H9 (cell line): ENCODE data around the gene SURF1. TPM values are rescaled to one million over a fixed set of nuclear protein-coding genes. Genes with fewer than 3 reads are reported as not detected.

ENCODE experiments used
- DNase-seq: peaks from one replicate; pipeline ENCODE4 v3.0.0-alpha.2; 2017
- H2AFZ ChIP-seq: one replicate; pipeline ENCODE4 v1.6.1; 2013; ENCODE audit warnings: mild to moderate bottlenecking, low read length, control low read depth, moderate library complexity
- H2AK5ac ChIP-seq: 2 replicates; pipeline ENCODE4 v1.6.1; 2013; ENCODE audit warnings: low read length, control low read depth, mixed read lengths; ENCODE audit not compliant: insufficient read length
- H2BK120ac ChIP-seq: one replicate; pipeline ENCODE4 v1.6.1; 2013; ENCODE audit warnings: low read depth, mild to moderate bottlenecking, low read length, control low read depth, inconsistent platforms; ENCODE audit not compliant: poor library complexity, severe bottlenecking
- H2BK12ac ChIP-seq: 2 replicates; pipeline ENCODE4 v1.6.1; 2013; ENCODE audit warnings: low read length, control low read depth, mixed read lengths, low read depth; ENCODE audit not compliant: insufficient read length
- H2BK15ac ChIP-seq: 2 replicates; pipeline ENCODE4 v1.6.1; 2013; ENCODE audit warnings: low read depth, low read length, control low read depth
- H2BK20ac ChIP-seq: one replicate; pipeline ENCODE4 v1.6.1; 2013; ENCODE audit warnings: low read depth, mild to moderate bottlenecking, low read length, control low read depth, inconsistent platforms; ENCODE audit not compliant: poor library complexity, severe bottlenecking
- H2BK5ac ChIP-seq: 2 replicates; pipeline ENCODE4 v1.6.1; 2013; ENCODE audit warnings: low read length, control low read depth, mixed read lengths; ENCODE audit not compliant: insufficient read length
- H3K14ac ChIP-seq: 2 replicates; pipeline ENCODE4 v1.6.1; 2013; ENCODE audit warnings: low read length, control low read depth; ENCODE audit not compliant: insufficient read depth
- H3K18ac ChIP-seq: 2 replicates; pipeline ENCODE4 v1.6.1; 2013; ENCODE audit warnings: low read depth, mild to moderate bottlenecking, mixed read lengths, low read length, control low read depth; ENCODE audit not compliant: insufficient read length
- H3K23ac ChIP-seq: 2 replicates; pipeline ENCODE4 v1.6.1; 2013; ENCODE audit warnings: low read length, control low read depth, mixed read lengths, low read depth; ENCODE audit not compliant: insufficient read length
- H3K23me2 ChIP-seq: 2 replicates; pipeline ENCODE4 v1.6.1; 2013; ENCODE audit warnings: low read depth, mild to moderate bottlenecking, mixed read lengths, low read length, control low read depth; ENCODE audit not compliant: insufficient read length, poor library complexity, severe bottlenecking
- H3K27ac ChIP-seq: 2 replicates; pipeline ENCODE4 v1.5.1; 2013; ENCODE audit warnings: low read length, control low read depth, mixed read lengths, low read depth; ENCODE audit not compliant: insufficient read length
- H3K27me3 ChIP-seq: 2 replicates; pipeline ENCODE4 v1.6.1; 2013; ENCODE audit warnings: low read length, control low read depth, inconsistent platforms; ENCODE audit not compliant: insufficient read depth
- H3K4ac ChIP-seq: 2 replicates; pipeline ENCODE4 v1.6.1; 2013; ENCODE audit warnings: low read depth, mild to moderate bottlenecking, control low read depth, inconsistent platforms, low read length, moderate library complexity
- H3K4me1 ChIP-seq: 2 replicates; pipeline ENCODE4 v1.6.1; 2013; ENCODE audit warnings: low read length, control low read depth, inconsistent platforms; ENCODE audit not compliant: insufficient read depth
- H3K4me2 ChIP-seq: 2 replicates; pipeline ENCODE4 v1.6.1; 2013; ENCODE audit warnings: low read length, control low read depth, mixed read lengths; ENCODE audit not compliant: insufficient read length, insufficient read depth
- H3K56ac ChIP-seq: 2 replicates; pipeline ENCODE4 v1.6.1; 2013; ENCODE audit warnings: low read depth, mild to moderate bottlenecking, mixed read lengths, low read length, control low read depth; ENCODE audit not compliant: insufficient read length
- H3K79me1 ChIP-seq: 2 replicates; pipeline ENCODE4 v1.6.1; 2013; ENCODE audit warnings: low read depth, mild to moderate bottlenecking, moderate library complexity, low read length, control low read depth, inconsistent platforms; ENCODE audit not compliant: insufficient read depth, poor library complexity, severe bottlenecking
- H3K79me2 ChIP-seq: 2 replicates; pipeline ENCODE4 v1.6.1; 2013; ENCODE audit warnings: low read length, control low read depth, inconsistent platforms; ENCODE audit not compliant: insufficient read depth
- H3K9ac ChIP-seq: 2 replicates; pipeline ENCODE4 v1.6.1; 2013; ENCODE audit warnings: low read length, control low read depth, mixed read lengths; ENCODE audit not compliant: insufficient read length; ENCODE audit errors: extremely low read depth
- H3K9me3 ChIP-seq: one replicate; pipeline ENCODE4 v1.6.1; 2013; ENCODE audit warnings: low read depth, low read length, inconsistent platforms; ENCODE audit not compliant: control insufficient read depth
- H3T11ph ChIP-seq: one replicate; pipeline ENCODE4 v1.6.1; 2013; ENCODE audit warnings: mild to moderate bottlenecking, low read length, control low read depth, inconsistent platforms
- H4K20me1 ChIP-seq: one replicate; pipeline ENCODE4 v1.6.1; 2013; ENCODE audit not compliant: control insufficient read depth, insufficient read length, insufficient read depth
- H4K5ac ChIP-seq: 2 replicates; pipeline ENCODE4 v1.6.1; 2013; ENCODE audit warnings: low read depth, mild to moderate bottlenecking, mixed read lengths, low read length, control low read depth; ENCODE audit not compliant: insufficient read length
- H4K8ac ChIP-seq: replicated peaks from 2 replicates; pipeline ENCODE4 v1.6.1; 2013; ENCODE audit warnings: low read length, control low read depth, mixed read lengths, low read depth; ENCODE audit not compliant: insufficient read length
- H4K91ac ChIP-seq: 2 replicates; pipeline ENCODE4 v1.6.1; 2013; ENCODE audit warnings: low read depth, mild to moderate bottlenecking, moderate library complexity, mixed read lengths, low read length, control low read depth; ENCODE audit not compliant: insufficient read length
- H3K27ac Mint-ChIP-seq, 3 experiments: 2 replicates in 2 of 3; 3 replicates in 1 of 3; pipeline ENCODE4 v1.8.0; 2020 to 2021; ENCODE audit warnings: mixed read lengths in 3 of 3, mild to moderate bottlenecking in 1 of 3, moderate library complexity in 1 of 3
- H3K27me3 Mint-ChIP-seq: 2 replicates; pipeline ENCODE4 v1.8.0; 2021; ENCODE audit warnings: low read depth, mild to moderate bottlenecking, moderate library complexity, mixed read lengths
- H3K36me3 Mint-ChIP-seq, 3 experiments: 2 replicates in 2 of 3; 3 replicates in 1 of 3; pipeline ENCODE4 v1.8.0; 2020 to 2021; ENCODE audit warnings: low read depth in 3 of 3, mixed read lengths in 3 of 3; ENCODE audit not compliant: insufficient read depth in 1 of 3
- H3K4me1 Mint-ChIP-seq, 2 experiments: 2 replicates each; pipeline ENCODE4 v1.8.0; 2020; ENCODE audit warnings: mixed read lengths in 2 of 2
- H3K4me3 Mint-ChIP-seq, 2 experiments: 2 replicates in 1 of 2; 3 replicates in 1 of 2; pipeline ENCODE4 v1.8.0; 2020 to 2021; ENCODE audit warnings: mild to moderate bottlenecking in 2 of 2, mixed read lengths in 2 of 2, moderate library complexity in 1 of 2
- H3K9me3 Mint-ChIP-seq, 2 experiments: 2 replicates in 1 of 2; 3 replicates in 1 of 2; pipeline ENCODE4 v1.8.0; 2020; ENCODE audit warnings: mild to moderate bottlenecking in 2 of 2, mixed read lengths in 2 of 2, moderate library complexity in 1 of 2
- CTCF ChIP-seq: fragments of 200-600 bp; sonication (generic); conservative IDR thresholded peaks from 3 replicates; pipeline ENCODE4 v1.8.0; 2021; ENCODE audit warnings: antibody characterized with exemption, mild to moderate bottlenecking
- WGBS: extraction: QIAGEN DNeasy Blood & Tissue Kit; methylation state at CpG from one replicate; pipeline ENCODE4 v1.1.7; 2013; ENCODE audit warnings: missing lambda C conversion rate, low lambda C conversion rate, mixed read lengths; ENCODE audit not compliant: insufficient read length; ENCODE audit errors: extremely low coverage; 5-methylcytosine and 5-hydroxymethylcytosine counted together
- total RNA-seq: library from RNA; stranded (reverse); gene quantifications from 2 replicates; pipeline ENCODE4 v1.2.1, GENCODE V29; 2021

Gene SURF1
- total RNA-seq, 1 experiment from 2014 or later = 43.3 TPM

- Histone ChIP-seq H3K23me2 (no peaks in the 10 kb centered on the region), H3K79me2 (peaks cover 54% of the 10 kb centered on the region; the same call in 1 of the 2 replicates), H3K9me3 (no peaks in the 10 kb centered on the region), H3K27ac (no peak overlapping the region), H2BK12ac (no peak overlapping the region), H3K18ac (no peak overlapping the region), H2BK120ac (no peak overlapping the region), H3K4me1 (no peaks in the 10 kb centered on the region), H2BK5ac (no peak overlapping the region), H3T11ph (no peak overlapping the region), H3K14ac (no peak overlapping the region), H2BK20ac (no peak overlapping the region), H3K9ac (no peak overlapping the region), H3K79me1 (peaks cover 34% of the 10 kb centered on the region), H3K4ac (no peak overlapping the region), H4K20me1 (no peaks in the 10 kb centered on the region), H4K8ac (no peak overlapping the region), H2AK5ac (no peak overlapping the region), H2BK15ac (no peak overlapping the region), H4K91ac (no peak overlapping the region), H2AFZ (no peak overlapping the region), H3K27me3 (no peaks in the 10 kb centered on the region), H3K56ac (no peak overlapping the region), H4K5ac (no peak overlapping the region), H3K4me2 (no peak overlapping the region), H3K23ac (no peak overlapping the region)
- TF ChIP-seq CTCF = no peak
- no peak for DNase-seq
- Mint-ChIP-seq H3K27me3 (no peaks in the 10 kb centered on the region), H3K36me3 (peaks cover 25 to 78% (median 61%) of the 10 kb centered on the region in 3 experiments; a peak in 6 of 7 replicates), H3K9me3 (no peaks in the 10 kb centered on the region), H3K27ac (peak overlapping the region in 1 of 3 experiments; percentile 65; a peak in 2 of 7 replicates), H3K4me1 (peaks cover 4 to 7% of the 10 kb centered on the region in 2 experiments), H3K4me3 (no peak overlapping the region)
- no CpG with 5 or more reads among the region's 6 CpGs for WGBS
Measured at GRCh38 chr9:133369422-133369821, 13.1 kb upstream of the SURF1 start.
